VCaP (cell line): Measurements from ENCODE around the gene SMG9.

Experiments
- H3K27ac ChIP-seq: fragments of 450-650 bp; 2 replicates; pipeline ENCODE4 v1.5.1; 2017
- CTCF ChIP-seq: fragments of 450-650 bp; conservative IDR thresholded peaks from 2 replicates; pipeline ENCODE4 v1.5.1; 2017; ENCODE audit warnings: mild to moderate bottlenecking, moderate library complexity

The SMG9 gene

GRCh38 chr19:43760941-43761340, 6.2 kb upstream of the SMG9 start:
- TF ChIP-seq CTCF, result no peak
- H3K27ac ChIP-seq, result no peak overlapping the region

- peak overlapping the region; percentile 17; the same call in 1 of the 2 replicates for H3K27ac ChIP-seq
Observed at GRCh38 chr19:43759515-43759914, 4.8 kb upstream of the SMG9 start.

GRCh38 chr19:43755256-43755801, 567 bp upstream of the SMG9 start:
- TF ChIP-seq CTCF, result no peak
- peak overlapping the region; percentile 99 for H3K27ac ChIP-seq

More at GRCh38 chr19:43759515-43759914, 4.8 kb upstream of the SMG9 start:
- peak; percentile 57 for TF ChIP-seq CTCF

- TF ChIP-seq CTCF, result no peak
- peak overlapping the region; percentile 99 for H3K27ac ChIP-seq
Observed at GRCh38 chr19:43754253-43754502, 584 bp downstream of the SMG9 start.

- TF ChIP-seq CTCF, result no peak
Observed at GRCh38 chr19:43752287-43752875, 2.4 kb downstream of the SMG9 start.

GRCh38 chr19:43751466-43752220, 3.1 kb downstream of the SMG9 start:
- H3K27ac ChIP-seq, result no peak overlapping the region
- TF ChIP-seq CTCF, result no peak

More at GRCh38 chr19:43752287-43752875, 2.4 kb downstream of the SMG9 start:
- peak overlapping the region; percentile 99; the same call in 1 of the 2 replicates for H3K27ac ChIP-seq

- H3K27ac ChIP-seq, result no peak overlapping the region
- TF ChIP-seq CTCF, result no peak
Observed at GRCh38 chr19:43749898-43750297, 4.9 kb downstream of the SMG9 start.
